Adrenal gland (tissue), 5 donors: ENCODE results near the gene HSDL2.

Experiments
- CTCF ChIP-seq, 6 experiments: fragments of 450-650 bp in 4 of 6; fragments of 200-600 bp in 2 of 6; sonication (generic) in 1 of 6; IDR thresholded peaks; 1 replicate in 5 of 6; 2 replicates in 1 of 6; pipeline versions ENCODE4 v1.5.1 to v1.8.0; 2016 to 2021; ENCODE audit warnings: antibody characterized with exemption in 6 of 6, mild to moderate bottlenecking in 2 of 6, moderate library complexity in 1 of 6
- POLR2A ChIP-seq, 2 donors: fragments of 450-650 bp; IDR thresholded peaks; one replicate each; pipeline ENCODE4 v1.6.1; 2017; ENCODE audit warnings: antibody characterized with exemption in 2 of 2, mild to moderate bottlenecking in 2 of 2, moderate library complexity in 1 of 2
- donor health status: DM: no; HTN: no; CAD: no.

DNA sequence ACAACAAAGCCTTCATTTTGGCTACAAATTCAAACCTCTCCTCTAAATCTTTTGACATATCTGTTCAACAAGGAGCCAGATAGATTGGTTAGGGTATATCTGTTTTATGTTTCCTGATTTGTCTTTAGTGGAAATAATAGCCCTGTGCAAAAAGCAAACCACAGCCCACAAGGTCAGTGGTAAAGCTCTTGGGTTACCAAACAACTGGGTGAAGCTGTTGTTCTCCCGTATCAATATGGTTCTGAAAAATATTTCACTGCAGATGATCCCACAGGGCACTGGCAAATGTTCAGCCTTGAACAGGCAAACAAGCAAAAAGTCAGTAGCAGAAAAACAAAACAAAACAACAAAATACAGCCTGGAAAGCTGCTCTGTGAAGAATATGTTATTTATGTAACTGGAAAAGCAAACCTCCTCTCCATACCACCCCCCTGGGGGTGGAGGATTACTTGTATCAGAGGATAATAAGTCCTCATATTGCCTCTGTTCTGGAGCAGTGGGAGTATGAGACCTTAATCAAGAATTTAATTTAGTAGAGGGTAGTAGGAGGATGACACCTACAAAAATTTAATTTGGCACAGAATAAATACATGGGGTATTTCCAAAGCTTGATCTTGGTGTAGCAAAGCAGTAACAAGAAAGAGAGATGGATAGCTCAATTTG lies 25.7 kb upstream of the HSDL2 start:
- TF ChIP-seq POLR2A (IDR thresholded peaks at IDR 0.05) (no peak), CTCF (IDR thresholded peaks at IDR 0.05) (no peak)
